IMR-90 (cell line): Measurements from ENCODE around the gene GADD45A. TPM values are rescaled to one million over a fixed set of nuclear protein-coding genes. Genes with fewer than 3 reads are reported as not detected.

Experiments used
- ATAC-seq: fragments of 200-7000 bp; cut with Tn5 transposase; 2 replicates; pipeline ENCODE4 v1.9.1; 2020; ENCODE audit warnings: low read depth, mild to moderate bottlenecking, moderate library complexity
- BruUV-seq: library from RNA; stranded (reverse); fragments of 400-500 nt; replicated peaks from 2 replicates; lab custom pipeline; 2021; lab: Mats Ljungman, UMichigan
- CTCF ChIA-PET: fragments of 300-600 bp; formaldehyde crosslinking; extraction: SDS; loops from one replicate; lab custom pipeline; 2021; ENCODE audit warnings: antibody characterized with exemption; lab: Yijun Ruan, JAX
- POLR2A ChIA-PET: fragments of 300-600 bp; sonication (Branson Sonifier 250); formaldehyde crosslinking; loops from one replicate; lab custom pipeline; 2022; ENCODE audit warnings: antibody characterized with exemption; ENCODE audit not compliant: unreplicated experiment; lab: Charles Lee
- DNase-seq: peaks from one replicate; pipeline ENCODE4 v3.0.0; 2013
- H2AFZ ChIP-seq: replicated peaks from 2 replicates; pipeline ENCODE3; 2013; ENCODE audit warnings: low read length, mild to moderate bottlenecking; ENCODE audit not compliant: poor library complexity
- H2AK5ac ChIP-seq: 2 replicates; pipeline ENCODE4 v1.6.1; 2013; ENCODE audit warnings: low read depth, low read length, inconsistent platforms
- H2AK9ac ChIP-seq: replicated peaks from 2 replicates; pipeline ENCODE3; 2013; ENCODE audit warnings: mild to moderate bottlenecking, low read depth, low read length, moderate library complexity; ENCODE audit not compliant: poor library complexity
- H2BK120ac ChIP-seq: 2 replicates; pipeline ENCODE4 v1.6.1; 2013; ENCODE audit warnings: low read depth, low read length, inconsistent platforms
- H2BK15ac ChIP-seq: 3 replicates; pipeline ENCODE4 v1.6.1; 2013; ENCODE audit warnings: low read depth, low read length, inconsistent platforms
- H2BK20ac ChIP-seq: 2 replicates; pipeline ENCODE4 v1.6.1; 2013; ENCODE audit warnings: low read depth, mild to moderate bottlenecking, inconsistent platforms, low read length, moderate library complexity
- H2BK5ac ChIP-seq: 2 replicates; pipeline ENCODE4 v1.6.1; 2013; ENCODE audit warnings: mild to moderate bottlenecking, low read depth, low read length, inconsistent platforms; ENCODE audit not compliant: poor library complexity, severe bottlenecking
- H3K14ac ChIP-seq: replicated peaks from 2 replicates; pipeline ENCODE4 v1.6.1; 2013; ENCODE audit warnings: low read depth, low read length, inconsistent platforms
- H3K18ac ChIP-seq: 2 replicates; pipeline ENCODE4 v1.6.1; 2013; ENCODE audit warnings: low read depth, low read length, control low read depth
- H3K23ac ChIP-seq: 2 replicates; pipeline ENCODE4 v1.6.1; 2013; ENCODE audit warnings: low read depth, low read length, inconsistent platforms
- H3K27ac ChIP-seq: 2 replicates; pipeline ENCODE4 v1.5.1; 2013; ENCODE audit warnings: mild to moderate bottlenecking, control low read depth, low read length; ENCODE audit not compliant: insufficient read depth
- H3K27me3 ChIP-seq: 2 replicates; pipeline ENCODE4 v1.6.1; 2013; ENCODE audit warnings: low read length; ENCODE audit not compliant: control insufficient read depth, insufficient read depth
- H3K36me3 ChIP-seq: 2 replicates; pipeline ENCODE4 v1.6.1; 2013; ENCODE audit warnings: low read length, mixed read lengths; ENCODE audit not compliant: control insufficient read depth, insufficient read depth
- H3K4ac ChIP-seq: 2 replicates; pipeline ENCODE4 v1.6.1; 2013; ENCODE audit warnings: low read depth, low read length, inconsistent platforms
- H3K4me1 ChIP-seq: 2 replicates; pipeline ENCODE4 v1.6.1; 2013; ENCODE audit warnings: low read length, mixed read lengths; ENCODE audit not compliant: control insufficient read depth, insufficient read depth
- H3K4me2 ChIP-seq: 2 replicates; pipeline ENCODE4 v1.6.1; 2013; ENCODE audit warnings: low read depth, mild to moderate bottlenecking, control low read depth, low read length, moderate library complexity
- H3K4me3 ChIP-seq: 2 replicates; pipeline ENCODE4 v1.5.1; 2013; ENCODE audit warnings: low read depth, mild to moderate bottlenecking, control low read depth, low read length, moderate library complexity; ENCODE audit not compliant: insufficient read depth
- H3K56ac ChIP-seq: 2 replicates; pipeline ENCODE4 v1.6.1; 2013; ENCODE audit warnings: low read length, inconsistent platforms; ENCODE audit not compliant: insufficient read depth; ENCODE audit errors: extremely low read depth
- H3K79me1 ChIP-seq, 2 experiments: 2 replicates each; pipeline ENCODE4 v1.6.1; 2013; ENCODE audit warnings: low read length in 2 of 2, inconsistent platforms in 1 of 2, low read depth in 1 of 2
- H3K9ac ChIP-seq: 2 replicates; pipeline ENCODE4 v1.6.1; 2013; ENCODE audit warnings: low read depth, low read length, control low read depth
- H3K9me1 ChIP-seq: 2 replicates; pipeline ENCODE4 v1.6.1; 2013; ENCODE audit warnings: low read length, inconsistent platforms; ENCODE audit not compliant: insufficient read depth
- H3K9me3 ChIP-seq: 2 replicates; pipeline ENCODE4 v1.6.1; 2013; ENCODE audit warnings: low read length; ENCODE audit not compliant: control insufficient read depth, insufficient read depth
- H4K20me1 ChIP-seq: 2 replicates; pipeline ENCODE4 v1.6.1; 2013; ENCODE audit warnings: low read length, inconsistent platforms; ENCODE audit not compliant: insufficient read depth
- H4K5ac ChIP-seq: 2 replicates; pipeline ENCODE4 v1.6.1; 2013; ENCODE audit warnings: mild to moderate bottlenecking, low read depth, low read length, control low read depth
- H4K8ac ChIP-seq, 2 experiments: 2 replicates each; pipeline ENCODE4 v1.6.1; 2013; ENCODE audit warnings: low read depth in 2 of 2, low read length in 2 of 2, control low read depth in 1 of 2, inconsistent platforms in 1 of 2
- H4K91ac ChIP-seq: 2 replicates; pipeline ENCODE4 v1.6.1; 2013; ENCODE audit warnings: low read depth, low read length, inconsistent platforms; ENCODE audit not compliant: insufficient read depth
- CEBPB ChIP-seq: IDR thresholded peaks from 2 replicates; pipeline ENCODE4 v1.6.1; 2012; ENCODE audit warnings: low read depth, low read length, improper control_type of control experiment
- CHD1 ChIP-seq: IDR thresholded peaks from 2 replicates; pipeline ENCODE4 v1.6.1; 2012; ENCODE audit warnings: low read depth, low read length, improper control_type of control experiment
- CTCF ChIP-seq: conservative IDR thresholded peaks from 2 replicates; pipeline ENCODE4 v1.5.1; 2012; ENCODE audit warnings: mild to moderate bottlenecking, low read depth, low read length, improper control_type of control experiment
- ELK1 ChIP-seq: fragments of 150-350 bp; IDR thresholded peaks from 2 replicates; pipeline ENCODE4 v1.6.1; 2016; ENCODE audit warnings: low read depth, mild to moderate bottlenecking, low read length, moderate library complexity, borderline replicate concordance
- MAFK ChIP-seq: IDR thresholded peaks from 2 replicates; pipeline ENCODE4 v1.6.1; 2012; ENCODE audit warnings: low read depth, low read length, improper control_type of control experiment
- MAZ ChIP-seq: IDR thresholded peaks from 2 replicates; pipeline ENCODE4 v1.6.1; 2012; ENCODE audit warnings: low read depth, mild to moderate bottlenecking, low read length, improper control_type of control experiment, moderate library complexity, borderline replicate concordance
- MXI1 ChIP-seq: IDR thresholded peaks from 2 replicates; pipeline ENCODE4 v1.6.1; 2012; ENCODE audit warnings: low read depth, mild to moderate bottlenecking, low read length, moderate library complexity, borderline replicate concordance
- NFE2L2 ChIP-seq: fragments of 150-350 bp; IDR thresholded peaks from 2 replicates; pipeline ENCODE4 v1.6.1; 2016; ENCODE audit warnings: low read depth, mild to moderate bottlenecking, low read length
- RAD21 ChIP-seq: IDR thresholded peaks from 2 replicates; pipeline ENCODE4 v1.6.1; 2012; ENCODE audit warnings: low read length, improper control_type of control experiment
- RCOR1 ChIP-seq: IDR thresholded peaks from 2 replicates; pipeline ENCODE4 v1.6.1; 2012; ENCODE audit warnings: mild to moderate bottlenecking, low read length, improper control_type of control experiment; ENCODE audit not compliant: insufficient replicate concordance
- RFX5 ChIP-seq: IDR thresholded peaks from 2 replicates; pipeline ENCODE4 v1.8.0; 2012; ENCODE audit warnings: low read depth, mild to moderate bottlenecking, low read length, moderate library complexity
- SMC3 ChIP-seq: fragments of 150-350 bp; IDR thresholded peaks from 2 replicates; pipeline ENCODE4 v1.6.1; 2016; ENCODE audit warnings: low read depth, mild to moderate bottlenecking, antibody characterized with exemption, low read length, moderate library complexity
- USF2 ChIP-seq: fragments of 150-350 bp; IDR thresholded peaks from 2 replicates; pipeline ENCODE4 v1.6.1; 2017; ENCODE audit warnings: mild to moderate bottlenecking, antibody characterized with exemption, low read length, low read depth
- WGBS, 2 experiments: methylation state at CpG; one replicate each; pipeline versions ENCODE4 v1.1.5 to v1.1.7; 2013; ENCODE audit warnings: missing lambda C conversion rate in 2 of 2; ENCODE audit not compliant: insufficient read length in 1 of 2; ENCODE audit errors: extremely low coverage in 2 of 2; 5-methylcytosine and 5-hydroxymethylcytosine counted together
- dilution Hi-C: fragments of 300-500 bp; cut with HindIII; formaldehyde crosslinking; loops from one replicate; pipeline ENCODE4 v1.14.3; 2018; ENCODE audit warnings: low sequenced_read_pairs; ENCODE audit not compliant: unreplicated experiment
- in situ Hi-C: fragments of 300-500 bp; cut with MboI; formaldehyde crosslinking; loops from 3 replicates; pipeline ENCODE4 v1.14.3; 2019; ENCODE audit warnings: low sequenced_read_pairs, inconsistent platforms, mixed read lengths
- intact Hi-C: fragments of 100-400 bp; cut with micrococcal nuclease; formaldehyde crosslinking; loops from 2 replicates; pipeline ENCODE4 v1.10.0; 2022
- polyA plus RNA-seq, 3 experiments: library from polyadenylated mRNA; depleted of rRNA; stranded (reverse); fragments of >200 nt; gene quantifications; 2 replicates each; pipeline ENCODE4 v1.2.3, GENCODE V29; 2012; ENCODE audit warnings: low replicate concordance in 1 of 3
- total RNA-seq: library from RNA; depleted of rRNA; stranded (reverse); fragments of >200 nt; gene quantifications from 2 replicates; pipeline ENCODE4 v1.2.3, GENCODE V29; 2012

GADD45A gene
- total and polyA plus RNA-seq, 2 of the 4 experiments (the other 2 are of a cell fraction) = 10.9 to 114 TPM

GRCh38 chr1:67715819-67716218 is 30.8 kb downstream of the GADD45A start:
- H2BK120ac ChIP-seq = no peak overlapping the region
- no TSS peak for BruUV-seq
- H2BK5ac ChIP-seq = no peak overlapping the region
- H3K18ac ChIP-seq = no peak overlapping the region
- H2AK9ac ChIP-seq = no peak overlapping the region
- H3K4ac ChIP-seq = no peak overlapping the region
- ATAC-seq = no peak
- dilution Hi-C loops = no loop called here
- peaks cover 3% of the 10 kb centered on the region; the same call in 1 of the 2 replicates for H3K36me3 ChIP-seq
- no peak overlapping the region for H3K14ac ChIP-seq
- in situ Hi-C loops = no loop called here
- H4K5ac ChIP-seq = no peak overlapping the region
- CTCF ChIA-PET = no interaction called here
- no peak overlapping the region for H2AFZ ChIP-seq
- H2BK15ac ChIP-seq = no peak overlapping the region
- no peak overlapping the region for H2BK20ac ChIP-seq
- peaks cover 31 to 84% of the 10 kb centered on the region in 2 experiments for H3K79me1 ChIP-seq
- no peaks in the 10 kb centered on the region for H3K27me3 ChIP-seq
- peaks cover 31% of the 10 kb centered on the region for H3K4me1 ChIP-seq
- no peak overlapping the region for H4K8ac ChIP-seq
- intact Hi-C loops = no loop called here
- H4K91ac ChIP-seq = no peak overlapping the region
- peaks cover 18% of the 10 kb centered on the region; the same call in 1 of the 2 replicates for H4K20me1 ChIP-seq
- TF ChIP-seq CHD1 (no peak), CTCF (no peak), RFX5 (no peak), RCOR1 (no peak), NFE2L2 (no peak), MXI1 (no peak), ELK1 (no peak), USF2 (no peak), CEBPB (no peak), RAD21 (no peak), MAZ (no peak), SMC3 (no peak), MAFK (no peak)
- no peak overlapping the region for H3K56ac ChIP-seq
- no peak overlapping the region for H3K9ac ChIP-seq
- WGBS, 2 experiments = 100% methylated on average over 1 of the region's 2 CpGs; no CpG with 5 or more reads in 1 of the 2 experiments
- H2AK5ac ChIP-seq = no peak overlapping the region
- DNase-seq = no peak
- H3K9me1 ChIP-seq = peaks cover 21% of the 10 kb centered on the region
- no peak overlapping the region for H3K4me3 ChIP-seq
- no peaks in the 10 kb centered on the region for H3K9me3 ChIP-seq
- no peak overlapping the region for H3K23ac ChIP-seq
- H3K27ac ChIP-seq = no peak overlapping the region
- no peak overlapping the region for H3K4me2 ChIP-seq
- POLR2A ChIA-PET = interaction anchor here (0.6 kb wide), 1 partner anchor 668 kb away, joined by 3 read pairs; no protein-coding TSS in a partner anchor
